Erythroblast (primary cell): Measurements from ENCODE around the gene OTOL1.

ENCODE experiments used
- GATA1 ChIP-seq: IDR thresholded peaks from 2 replicates; pipeline ENCODE4 v1.6.1; 2011; ENCODE audit warnings: low read depth, mild to moderate bottlenecking, control low read depth, low read length, moderate library complexity
- POLR2A ChIP-seq: IDR thresholded peaks from 2 replicates; pipeline ENCODE4 v1.6.1; 2011; ENCODE audit warnings: mild to moderate bottlenecking, low read length

DNA sequence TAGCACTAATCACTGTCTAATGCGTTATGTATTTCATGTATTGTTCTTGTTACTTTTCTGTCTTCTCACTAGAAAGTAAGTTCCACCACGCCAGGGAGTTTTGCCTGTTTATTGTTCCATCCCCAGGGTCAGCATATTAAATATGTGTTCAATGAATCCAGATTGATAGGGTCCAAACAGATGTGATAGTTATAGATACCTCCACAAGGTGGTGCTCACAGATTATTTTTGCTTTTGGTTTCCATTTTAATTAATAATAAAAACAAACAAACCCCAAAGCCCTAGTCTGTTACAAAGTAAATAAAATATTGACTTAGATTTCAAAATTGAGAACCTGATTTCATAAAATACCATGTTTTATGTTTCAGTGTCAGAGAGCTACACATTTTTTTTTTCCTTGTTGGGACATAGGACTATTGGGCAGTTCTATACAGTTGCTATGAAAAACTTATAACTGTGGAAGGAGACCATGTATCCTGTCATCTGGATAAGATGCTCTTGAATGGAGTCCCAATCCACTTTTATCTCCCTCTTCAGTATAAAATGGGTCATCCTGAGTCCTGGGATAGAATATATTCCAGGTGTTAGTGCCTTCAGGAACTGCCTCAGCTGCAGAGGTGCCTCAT lies 12.4 kb downstream of the OTOL1 start:
- TF ChIP-seq POLR2A: no peak
- no peak for TF ChIP-seq GATA1
